Right kidney (tissue), 1 donor: ENCODE measurements around the gene AGFG2.
"Not testable (repeated sequence)": the region's sequence is repeated elsewhere in the genome, so short reads cannot be mapped to it uniquely, and the experiment has no call there.

Source experiments
- DNase-seq: peaks from one replicate; pipeline ENCODE4 v3.0.0-alpha.2; 2016

AGFG2 gene

DNA sequence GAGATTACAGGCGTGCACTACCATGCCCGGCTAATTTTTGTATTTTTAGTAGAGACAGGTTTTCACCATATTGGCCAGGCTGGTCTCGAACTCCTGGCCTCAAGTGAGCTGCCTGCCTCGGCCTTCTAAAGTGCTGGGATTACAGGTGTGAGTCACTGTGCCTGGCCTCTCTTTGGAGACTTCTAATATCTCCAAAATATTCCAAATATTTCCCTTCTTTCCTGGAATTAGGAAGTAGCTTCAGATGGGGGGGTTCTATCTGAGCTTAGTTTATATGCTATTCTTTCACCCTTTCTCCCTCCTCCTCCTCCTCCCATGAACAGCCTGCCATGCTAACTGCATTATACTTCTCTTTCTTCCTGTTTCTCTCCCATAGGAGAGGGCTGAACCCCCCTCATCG, 9.4 kb downstream of the AGFG2 start:
- not testable (repeated sequence) for DNase-seq

DNA sequence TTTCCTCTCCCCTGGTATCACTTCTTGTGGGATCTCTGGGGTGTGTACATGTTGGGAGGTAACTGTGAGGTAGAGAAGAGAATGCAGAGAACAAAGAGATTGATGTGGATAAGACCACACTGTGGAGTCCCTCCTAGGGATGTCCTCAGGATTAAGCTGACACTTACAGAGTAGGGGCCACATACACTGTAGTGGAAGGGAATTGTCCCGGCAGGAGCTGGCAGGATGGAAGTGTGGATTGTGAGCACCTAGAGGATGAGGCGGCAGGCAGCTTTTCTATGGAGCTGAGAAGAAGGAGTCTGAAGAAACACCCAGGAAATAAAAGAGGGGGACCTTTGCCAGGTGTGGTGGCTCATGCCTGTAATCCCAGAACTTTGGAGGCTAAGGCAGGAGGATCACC, 13.5 kb downstream of the AGFG2 start:
- DNase-seq, result no peak

DNA sequence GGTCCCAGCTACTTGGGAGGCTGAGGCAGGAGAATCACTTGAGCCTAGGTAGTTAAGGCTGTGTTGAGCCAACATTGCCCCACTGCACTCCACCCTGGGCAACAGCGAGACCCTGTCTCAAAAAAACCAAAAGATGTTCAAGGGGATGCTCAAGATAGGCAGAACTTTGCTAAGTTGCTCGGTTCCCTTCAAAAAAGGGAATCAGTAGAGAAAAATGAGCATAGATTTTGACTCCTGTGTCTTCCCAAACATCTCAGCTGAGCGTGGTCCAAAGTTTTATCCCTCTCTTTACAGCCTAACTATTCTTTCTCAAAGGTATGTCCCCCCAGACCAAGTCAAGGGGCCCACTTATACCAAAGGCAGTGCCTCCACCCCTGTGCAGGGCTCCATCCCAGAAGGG, 14.0 kb downstream of the AGFG2 start:
- no peak for DNase-seq

DNA sequence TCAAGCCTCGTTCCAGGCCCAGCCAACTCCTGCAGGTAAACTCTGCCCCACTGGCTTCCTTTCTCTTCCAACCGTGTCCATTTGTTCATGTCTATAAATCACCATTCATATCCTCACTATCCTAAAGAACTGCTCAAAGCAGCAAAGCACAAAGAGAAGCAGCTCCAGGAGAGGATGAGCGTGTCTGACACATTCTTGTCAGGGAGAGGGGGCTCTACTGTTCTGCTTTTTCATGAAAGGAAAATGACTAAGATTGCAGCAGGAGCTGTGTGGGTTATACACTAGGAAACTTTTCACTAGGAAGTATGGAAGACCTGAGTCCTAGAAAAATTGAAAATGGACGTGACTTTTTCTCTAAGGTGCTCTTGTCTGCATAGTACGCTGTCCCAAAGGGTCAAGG, 16.7 kb downstream of the AGFG2 start:
- DNase-seq, result no peak

DNA sequence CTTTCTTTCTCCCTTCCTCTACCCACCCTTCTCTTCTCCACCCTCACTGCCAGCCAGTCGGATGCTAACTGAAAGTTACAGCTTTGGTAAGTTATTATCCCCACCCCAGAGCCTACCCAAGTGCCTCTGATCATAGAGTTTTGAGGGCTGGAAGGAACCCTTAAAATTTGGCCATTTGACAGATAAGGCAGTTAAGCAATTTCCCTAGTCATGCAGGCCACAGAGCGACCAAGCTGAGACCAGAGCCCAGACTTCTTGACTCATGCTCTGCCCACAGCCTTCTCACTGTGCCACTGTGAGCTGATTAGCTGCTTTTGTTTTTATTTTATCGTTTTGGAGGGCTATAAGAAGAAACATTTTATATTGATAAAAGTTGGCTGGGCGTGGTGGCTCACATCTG, 17.5 kb downstream of the AGFG2 start:
- DNase-seq, result no peak

DNA sequence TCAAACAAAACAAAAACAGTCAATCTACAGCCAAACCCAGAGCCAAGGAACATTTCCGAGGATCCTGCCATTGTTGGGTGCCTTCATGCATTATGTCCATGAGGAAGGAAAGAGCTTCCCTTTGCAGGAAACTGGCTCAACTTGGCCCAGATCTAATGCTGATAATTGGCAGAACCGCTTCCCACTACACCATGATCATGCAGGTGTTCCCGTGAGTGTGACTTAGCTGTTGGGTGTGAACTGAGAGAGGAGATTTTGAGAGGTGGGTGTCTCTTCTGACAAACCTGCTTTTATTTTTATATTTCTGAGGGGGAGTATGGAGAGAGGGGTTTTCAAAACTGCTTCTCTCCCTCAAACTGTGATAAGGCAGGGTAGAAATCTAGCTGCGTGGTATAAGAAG, 20.1 kb downstream of the AGFG2 start:
- no peak for DNase-seq

DNA sequence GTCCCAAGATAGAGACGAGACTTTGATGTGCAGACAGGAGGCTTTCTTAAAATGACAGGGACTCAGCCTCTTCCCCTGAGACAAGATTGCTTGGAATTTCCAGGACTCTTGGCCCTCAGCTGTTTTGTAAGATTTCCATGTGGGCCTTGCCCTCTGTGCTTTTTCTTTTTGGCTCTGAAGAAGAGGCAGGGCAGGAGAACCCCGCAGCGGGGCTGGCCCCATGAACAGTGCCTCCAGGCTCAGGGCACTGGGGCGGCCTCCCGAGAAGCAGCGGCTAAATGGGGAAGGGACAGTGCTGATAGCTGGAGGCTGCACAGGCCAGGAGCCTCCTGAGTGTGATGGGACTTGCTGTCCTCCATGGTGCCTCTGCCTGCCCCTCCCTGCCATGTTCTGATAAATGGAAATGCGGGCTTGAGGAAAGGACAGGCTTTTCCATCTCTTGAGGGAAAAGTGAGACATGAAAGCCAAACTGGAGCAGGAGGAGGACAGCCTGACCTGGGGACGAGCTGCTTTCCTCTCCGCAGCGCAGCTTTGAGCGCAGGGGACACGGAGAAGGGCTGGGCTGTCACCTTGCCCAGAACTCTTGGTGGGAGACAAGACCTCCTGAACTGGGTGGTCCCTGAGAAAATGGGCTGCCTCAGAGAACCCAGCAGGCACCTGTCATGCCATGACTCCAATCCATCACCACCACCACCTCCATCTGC, 22.6 kb downstream of the AGFG2 start:
- no peak for DNase-seq

DNA sequence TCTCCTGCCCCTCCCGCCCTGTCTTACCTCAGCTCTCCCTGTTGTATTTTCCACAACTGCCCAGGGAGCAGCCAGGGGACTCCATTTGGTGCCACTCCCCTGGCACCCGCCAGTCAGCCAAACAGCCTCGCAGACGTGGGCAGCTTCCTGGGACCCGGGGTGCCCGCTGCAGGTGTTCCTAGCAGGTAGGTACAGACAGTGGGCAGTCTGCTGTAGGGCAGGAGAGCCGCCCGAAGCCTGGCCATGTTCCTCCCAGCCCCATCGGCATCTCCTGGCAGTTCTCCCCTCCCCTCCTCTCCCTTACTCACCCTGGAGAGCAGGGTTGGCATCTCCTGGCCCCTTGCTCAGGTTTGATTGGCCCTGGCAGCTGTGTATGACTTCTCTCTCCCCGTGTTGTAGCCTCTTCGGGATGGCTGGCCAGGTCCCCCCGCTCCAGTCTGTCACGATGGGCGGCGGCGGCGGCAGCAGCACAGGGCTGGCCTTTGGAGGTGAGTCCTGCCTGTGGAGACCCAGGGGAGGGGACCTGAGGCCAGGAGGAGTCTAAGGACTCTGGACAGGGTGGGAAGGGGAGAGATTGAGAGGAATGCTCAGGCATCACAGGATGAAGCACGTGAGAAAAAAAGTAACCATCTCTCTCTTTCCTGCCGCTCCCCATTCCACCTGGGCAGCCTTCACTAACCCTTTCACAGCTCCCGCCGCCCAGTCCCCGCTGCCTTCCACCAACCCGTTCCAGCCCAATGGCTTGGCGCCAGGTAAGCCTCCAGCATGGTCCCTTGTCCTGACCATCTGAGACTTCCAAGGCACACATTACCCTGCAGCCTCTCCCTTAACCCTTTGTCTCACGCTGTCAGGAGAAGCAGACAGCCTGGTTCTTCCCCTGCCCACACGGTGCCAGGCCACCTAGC, 23.4 kb downstream of the AGFG2 start:
- no peak for DNase-seq

DNA sequence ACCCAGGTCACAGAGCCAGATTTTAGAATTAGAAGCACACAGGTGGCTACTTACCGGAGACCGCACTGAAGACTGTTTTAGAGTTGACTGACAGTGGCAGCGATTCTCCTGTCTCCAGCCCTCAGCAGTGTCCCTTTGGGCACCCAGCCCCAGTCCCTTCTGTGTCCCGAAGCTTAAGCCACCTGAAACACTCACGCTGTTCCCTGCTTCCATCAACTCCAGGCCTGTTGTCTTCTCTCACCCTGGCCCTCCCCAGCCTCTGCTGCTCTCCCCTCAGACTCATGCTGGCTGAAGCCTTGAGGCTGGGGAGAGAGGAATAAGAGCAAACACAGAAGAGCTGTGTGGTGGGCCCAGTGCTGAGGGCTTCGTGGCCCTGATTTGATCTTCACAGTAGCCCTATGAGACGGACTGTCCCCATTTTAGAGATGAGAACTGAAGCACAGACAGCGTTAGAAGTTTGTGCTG, 24.1 kb downstream of the AGFG2 start:
- DNase-seq, result no peak

DNA sequence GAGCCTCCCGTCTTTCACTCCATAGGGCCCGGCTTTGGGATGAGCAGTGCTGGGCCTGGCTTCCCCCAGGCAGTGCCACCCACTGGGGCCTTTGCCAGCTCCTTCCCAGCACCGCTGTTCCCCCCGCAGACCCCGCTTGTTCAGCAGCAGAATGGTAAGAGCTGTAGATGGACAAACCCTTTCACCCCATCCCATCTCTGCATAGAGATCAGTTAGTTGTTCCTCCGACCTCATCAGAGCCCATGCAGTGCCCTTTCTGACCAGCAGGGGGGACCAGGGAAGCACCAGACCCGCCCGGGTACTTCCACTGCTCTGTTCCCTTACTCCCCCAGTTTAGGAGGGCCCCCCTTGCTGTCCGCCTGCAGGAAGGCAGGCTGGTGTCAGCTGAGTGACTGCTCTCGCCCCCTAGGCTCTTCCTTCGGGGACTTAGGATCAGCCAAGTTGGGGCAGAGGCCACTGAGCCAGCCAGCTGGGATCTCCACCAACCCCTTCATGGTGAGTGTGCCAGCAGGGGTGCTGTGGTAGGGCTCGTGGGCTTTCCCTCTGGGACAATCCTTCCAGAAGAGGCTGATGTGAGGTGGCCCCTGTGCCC, 24.9 kb downstream of the AGFG2 start:
- peak; percentile 67 for DNase-seq

DNA sequence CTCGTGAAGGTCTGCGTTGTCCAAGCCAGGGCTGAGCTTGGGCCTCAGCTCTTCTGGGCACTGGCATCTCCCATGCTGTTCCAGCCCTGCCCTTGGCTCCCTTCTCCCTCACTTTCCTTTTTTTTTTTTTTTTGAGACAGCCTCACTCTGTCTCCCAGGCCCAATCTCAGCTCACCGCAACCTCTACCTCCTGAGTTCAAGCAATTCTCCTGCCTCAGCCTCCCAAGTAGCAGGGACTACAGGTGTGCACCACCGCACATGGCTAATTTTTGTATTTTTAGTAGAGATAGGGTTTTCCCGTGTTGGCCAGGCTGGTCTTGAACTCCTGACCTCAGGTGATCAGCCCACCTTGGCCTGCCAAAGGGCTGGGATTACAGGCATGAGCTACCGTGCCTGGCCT, 25.4 kb downstream of the AGFG2 start:
- DNase-seq, result not testable (repeated sequence)

DNA sequence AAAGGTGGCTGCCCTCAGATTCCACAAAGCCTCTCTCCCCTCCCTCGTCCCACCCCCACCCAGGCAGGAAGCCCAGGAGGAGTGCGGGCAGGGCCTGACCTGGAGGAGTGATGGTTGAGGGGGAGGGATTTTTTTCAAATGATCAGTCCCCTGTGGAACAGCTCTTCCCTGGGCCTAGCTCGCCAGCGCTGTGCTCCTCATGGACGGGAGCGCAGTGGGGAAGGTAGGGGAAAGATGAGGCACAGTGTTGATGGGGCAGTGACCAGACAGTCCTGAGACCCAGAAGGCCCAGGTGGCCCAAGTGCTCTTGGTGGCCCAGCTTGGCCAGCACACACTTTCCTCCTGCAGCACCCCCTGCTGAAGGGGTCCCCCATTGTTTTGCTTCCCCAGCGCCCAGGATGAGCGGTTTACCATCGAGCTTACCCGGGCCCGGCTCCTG, 26.1 kb downstream of the AGFG2 start:
- no peak for DNase-seq

DNA sequence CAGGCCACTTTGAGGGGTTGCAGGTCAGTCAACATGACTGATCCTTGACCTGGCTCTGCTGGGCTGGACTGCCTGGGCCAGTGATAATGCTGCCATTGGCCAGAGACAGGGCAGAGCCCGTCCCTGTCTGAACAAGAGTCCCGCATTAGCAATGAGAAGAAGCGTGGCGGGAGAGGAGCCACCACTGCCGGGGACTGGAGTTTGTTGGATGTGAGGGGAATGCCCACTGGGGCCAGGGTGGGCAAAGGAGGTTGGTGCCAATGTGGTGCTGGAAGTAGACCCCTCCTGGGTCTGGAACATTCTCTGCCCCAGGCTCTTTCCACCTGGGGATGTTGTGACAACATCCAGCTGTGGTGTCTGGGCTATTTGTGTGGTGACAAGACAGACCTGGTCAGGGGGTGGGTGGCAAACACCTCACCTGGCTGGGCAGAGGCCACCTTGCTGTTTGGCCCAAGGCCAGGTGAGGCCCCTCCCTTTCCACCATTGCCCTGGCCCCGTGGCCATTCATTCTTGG, 27.1 kb downstream of the AGFG2 start:
- DNase-seq, result no peak

DNA sequence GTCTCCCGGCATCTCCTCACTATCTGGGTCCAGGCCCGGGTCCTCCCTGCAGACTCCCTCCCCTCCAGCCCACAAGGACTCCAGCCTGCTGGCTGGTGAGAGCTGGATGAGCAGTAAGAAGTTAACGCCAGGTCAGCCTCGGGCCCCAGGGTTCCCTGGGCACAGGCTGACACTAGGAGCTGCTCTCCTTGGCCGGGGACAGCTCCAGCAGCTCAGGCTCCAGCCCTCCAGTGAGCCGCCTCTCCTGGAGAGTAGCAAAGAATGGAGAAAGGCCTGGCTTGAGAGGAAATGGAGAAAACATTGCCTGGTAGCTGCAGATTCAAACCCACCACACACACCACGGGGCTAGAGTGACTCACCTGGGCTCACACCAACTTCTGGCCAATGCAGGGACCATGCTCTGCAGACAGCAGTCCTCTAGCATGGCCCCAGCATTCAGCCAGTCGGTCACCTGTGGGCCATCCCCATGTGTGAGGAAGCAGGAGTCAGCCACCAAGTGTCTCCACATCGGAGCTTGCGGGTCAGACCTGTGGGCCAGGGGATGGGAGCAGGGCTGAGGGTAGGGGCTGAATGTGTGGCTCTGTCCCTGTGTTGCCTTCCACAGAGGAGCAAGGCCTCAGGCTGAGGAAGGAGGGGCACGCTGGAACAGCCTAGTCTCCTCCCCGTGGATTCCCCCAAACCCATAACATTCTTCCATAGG, 28.2 kb downstream of the AGFG2 start:
- no peak for DNase-seq

DNA sequence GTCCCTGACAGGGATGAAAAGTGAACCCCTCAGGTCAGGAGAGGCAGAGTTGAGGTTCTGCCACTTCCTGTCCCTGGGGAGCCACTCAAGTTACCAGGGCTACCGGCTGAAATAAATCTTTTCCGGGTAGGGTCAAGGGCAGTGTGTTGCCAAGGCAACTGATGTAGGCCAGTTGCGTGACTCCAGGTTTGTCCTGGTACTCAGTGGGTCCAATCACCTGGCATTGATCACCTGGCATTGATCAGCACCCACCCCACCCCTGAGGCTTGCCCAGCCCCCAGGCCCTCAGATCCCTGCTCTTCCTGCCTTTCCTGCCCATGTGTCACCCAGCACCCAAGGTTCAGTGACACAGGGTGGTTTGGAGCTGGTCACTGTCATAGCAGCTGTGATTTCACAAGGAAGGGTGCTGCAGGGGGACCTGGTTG, 28.8 kb downstream of the AGFG2 start:
- no peak for DNase-seq

DNA sequence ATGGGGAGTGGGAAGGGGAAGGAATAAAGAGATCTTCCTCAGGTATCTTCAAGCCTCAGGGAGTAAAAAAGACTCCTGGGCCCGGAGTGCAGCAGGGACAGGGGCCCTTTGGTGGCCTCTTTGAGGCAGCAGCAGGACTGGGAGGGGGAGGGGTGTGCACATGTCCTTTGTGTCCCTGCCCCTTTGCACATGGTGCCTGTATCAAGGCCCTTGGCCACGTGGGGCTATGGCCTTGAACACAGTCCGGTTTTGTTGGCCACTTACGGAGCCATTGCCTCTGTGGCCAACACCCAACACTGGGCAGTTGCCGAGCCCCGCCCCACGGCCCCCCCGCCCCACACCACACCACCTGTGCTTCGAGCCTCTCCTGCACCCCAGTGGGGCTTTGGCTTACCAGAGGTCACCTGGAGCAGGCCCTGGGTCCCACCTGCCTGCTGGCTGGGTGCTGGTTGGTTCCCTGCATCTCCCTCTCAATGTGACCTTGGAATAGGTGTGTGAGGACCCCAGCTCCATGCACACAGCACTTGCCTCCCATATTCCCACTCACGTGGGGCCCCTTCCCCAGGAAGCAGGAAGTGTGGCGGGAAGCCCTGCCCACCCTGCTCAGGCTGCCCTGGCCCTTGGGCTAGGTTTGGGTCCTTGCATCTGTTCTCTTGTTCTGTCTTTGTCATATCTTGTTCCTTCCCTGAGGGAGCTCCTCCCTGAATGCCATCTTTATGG, 29.3 kb downstream of the AGFG2 start:
- DNase-seq, result no peak

DNA sequence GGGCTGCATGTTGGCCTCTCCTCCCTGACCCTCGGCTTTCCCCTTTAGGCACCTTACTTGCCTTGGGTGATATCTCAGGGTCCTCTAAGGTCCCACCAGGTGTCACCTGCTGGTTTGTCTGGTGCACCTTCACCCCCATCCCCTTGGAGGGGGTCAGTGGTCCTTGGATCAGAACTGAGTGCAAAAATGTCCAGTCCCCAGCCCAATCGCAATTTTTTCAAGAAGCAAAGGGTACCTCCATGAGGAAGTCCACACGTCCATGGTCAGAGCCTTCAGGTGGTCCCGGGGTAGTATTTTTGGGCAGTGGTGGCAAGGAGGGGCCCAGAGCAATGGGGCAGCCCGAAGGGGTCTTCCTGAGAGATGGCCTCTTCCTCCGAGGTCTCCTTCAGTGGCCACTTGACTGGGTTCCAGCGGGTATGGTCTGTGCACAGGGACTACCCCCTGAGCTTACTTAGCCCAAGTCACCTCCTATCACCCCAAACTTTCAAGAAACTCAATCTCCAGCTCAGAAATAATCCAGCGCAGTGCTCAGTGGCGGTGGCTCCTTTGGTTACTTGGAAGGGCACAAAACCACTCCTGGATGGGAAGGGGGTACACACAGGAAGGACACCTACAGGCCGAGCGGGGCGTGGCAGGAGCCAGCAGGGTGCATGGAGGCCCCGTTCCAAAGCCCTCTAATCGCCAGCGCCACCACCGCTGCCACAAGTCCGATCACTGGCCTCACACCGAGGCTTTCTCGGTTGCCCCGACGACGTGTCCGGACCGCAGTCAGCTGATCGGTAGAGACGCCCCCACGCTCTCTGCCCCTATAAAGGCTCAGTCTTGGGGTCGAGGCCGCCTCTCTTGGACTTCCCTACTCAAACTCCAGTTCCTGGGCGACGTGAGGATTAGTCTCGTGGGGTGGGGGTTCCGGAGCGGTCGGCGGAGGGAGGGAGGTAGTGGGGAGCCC, 30.2 kb downstream of the AGFG2 start:
- peak; percentile 62 for DNase-seq

DNA sequence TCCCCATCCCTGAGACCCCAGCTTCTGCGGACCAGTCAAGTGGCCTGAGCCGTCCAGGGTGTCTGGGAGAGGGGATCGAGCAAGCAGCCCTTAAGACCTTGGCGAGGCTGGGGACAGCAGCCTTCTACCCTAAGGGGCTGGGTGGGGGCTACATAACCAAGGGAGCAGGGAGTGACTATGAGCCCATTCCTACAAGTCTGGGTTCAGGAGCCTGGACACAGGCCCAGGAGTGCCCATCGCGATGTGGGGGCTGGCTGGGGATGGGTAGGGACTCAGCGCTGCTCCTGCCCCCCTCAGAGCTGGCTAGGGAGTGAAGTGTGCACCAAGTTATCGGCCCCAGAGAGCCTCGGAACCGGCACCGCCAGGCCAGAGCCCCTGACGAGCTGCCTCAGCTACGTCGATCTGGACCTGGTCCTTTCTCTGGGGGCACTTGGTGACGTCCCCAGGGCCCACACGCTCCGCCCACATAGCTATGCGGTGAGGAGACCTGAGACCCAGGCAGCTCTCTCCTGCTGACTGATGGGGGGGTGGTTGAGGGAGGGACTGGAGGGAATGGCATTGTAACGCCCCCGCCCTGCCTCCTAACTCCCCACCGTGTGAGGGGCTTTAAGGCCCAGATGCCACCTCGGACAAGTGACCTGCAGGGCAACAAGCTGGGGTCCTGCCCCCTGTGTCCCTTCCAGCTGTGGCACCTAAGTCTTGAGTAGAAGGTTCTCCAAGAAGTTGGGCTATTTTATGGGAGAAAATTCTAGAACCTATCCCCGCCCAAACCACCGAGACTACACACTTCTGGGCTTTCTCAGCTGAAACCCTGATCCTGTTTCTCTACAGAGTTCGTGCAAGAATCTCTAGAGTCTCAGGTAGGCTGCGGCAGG, 32.2 kb downstream of the AGFG2 start:
- no peak for DNase-seq

DNA sequence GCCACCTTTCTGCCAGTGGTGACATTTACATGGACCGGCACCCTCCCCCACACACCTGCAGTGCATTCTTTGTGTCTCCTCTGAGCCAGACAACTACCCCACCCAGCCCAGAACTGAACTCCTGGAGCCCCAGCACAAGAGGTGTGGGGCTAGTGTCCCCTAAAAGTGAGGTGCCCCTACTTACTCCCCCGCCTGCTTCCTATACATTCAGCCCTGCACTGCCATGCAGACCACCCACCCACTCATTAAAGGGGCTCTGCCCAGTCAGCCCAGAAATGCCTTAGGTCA, 32.8 kb downstream of the AGFG2 start:
- DNase-seq, result no peak
